KBM-7 (cell line): ENCODE data around the gene C1orf122.

Source experiments
- DNase-seq: peaks from one replicate; pipeline ENCODE4 v3.0.0-alpha.2; 2015
- in situ Hi-C: fragments of 300-500 bp; cut with MboI; formaldehyde crosslinking; loops from 2 replicates; pipeline ENCODE4 v1.14.3; 2020; ENCODE audit warnings: low sequenced_read_pairs, low pct_unique_long_range_greater_than_20kb, mixed read lengths

The C1orf122 gene

GRCh38 chr1:37795340-37796125 is 12.1 kb upstream of the C1orf122 start:
- in situ Hi-C loops: no loop called here
- DNase-seq: peak; percentile 86

GRCh38 chr1:37797750-37798345 is 9.7 kb upstream of the C1orf122 start:
- in situ Hi-C loops: no loop called here
- DNase-seq: no peak

GRCh38 chr1:37802439-37802838 is 5.2 kb upstream of the C1orf122 start:
- no peak for DNase-seq

GRCh38 chr1:37807220-37807554 is 403 bp upstream of the C1orf122 start:
- in situ Hi-C loops: no loop called here
- no peak for DNase-seq

More at GRCh38 chr1:37802439-37802838, 5.2 kb upstream of the C1orf122 start:
- in situ Hi-C loops: no loop called here

GRCh38 chr1:37808369-37809319 is 1.1 kb downstream of the C1orf122 start:
- in situ Hi-C loops: no loop called here
- peak; percentile 40 for DNase-seq

- in situ Hi-C loops: no loop called here
- no peak for DNase-seq
Measured at GRCh38 chr1:37809942-37810341, 2.4 kb downstream of the C1orf122 start.

GRCh38 chr1:37811027-37811655 is 3.6 kb downstream of the C1orf122 start:
- in situ Hi-C loops: no loop called here
- peak; percentile 83 for DNase-seq

GRCh38 chr1:37813529-37814145 is 6.0 kb downstream of the C1orf122 start:
- in situ Hi-C loops: no loop called here
- no peak for DNase-seq

- in situ Hi-C loops: no loop called here
- no peak for DNase-seq
Measured at GRCh38 chr1:37814252-37814651, 6.7 kb downstream of the C1orf122 start.

- in situ Hi-C loops: no loop called here
Measured at GRCh38 chr1:37817481-37817880, 9.9 kb downstream of the C1orf122 start.

GRCh38 chr1:37821481-37821880 is 13.9 kb downstream of the C1orf122 start:
- in situ Hi-C loops: no loop called here
- DNase-seq: no peak

More at GRCh38 chr1:37817481-37817880, 9.9 kb downstream of the C1orf122 start:
- no peak for DNase-seq

GRCh38 chr1:37822906-37823815 is 15.6 kb downstream of the C1orf122 start:
- in situ Hi-C loops: no loop called here
- DNase-seq: no peak

- DNase-seq: no peak
Measured at GRCh38 chr1:37824001-37824400, 16.4 kb downstream of the C1orf122 start.

GRCh38 chr1:37825506-37825905 is 17.9 kb downstream of the C1orf122 start:
- no peak for DNase-seq
- in situ Hi-C loops: no loop called here

More at GRCh38 chr1:37824001-37824400, 16.4 kb downstream of the C1orf122 start:
- in situ Hi-C loops: no loop called here

GRCh38 chr1:37828410-37829074 is 21.0 kb downstream of the C1orf122 start:
- in situ Hi-C loops: no loop called here
- no peak for DNase-seq

GRCh38 chr1:37831109-37831508 is 23.5 kb downstream of the C1orf122 start:
- in situ Hi-C loops: no loop called here
- DNase-seq: no peak

- in situ Hi-C loops: no loop called here
- no peak for DNase-seq
Measured at GRCh38 chr1:37831809-37832208, 24.2 kb downstream of the C1orf122 start.
